Caco-2 (cell line): ENCODE measurements around the gene DBH. TPM values are rescaled to one million over a fixed set of nuclear protein-coding genes. Genes with fewer than 3 reads are reported as not detected.

ENCODE experiments used
- BruUV-seq: library from RNA; stranded (reverse); fragments of 400-500 nt; replicated peaks from 2 replicates; lab custom pipeline; 2021; lab: Mats Ljungman, UMichigan
- CTCF ChIA-PET: fragments of 300-600 bp; sonication (Branson Sonifier 250); formaldehyde crosslinking; loops from one replicate; lab custom pipeline; 2022; ENCODE audit warnings: antibody characterized with exemption; lab: Charles Lee
- POLR2A ChIA-PET: fragments of 300-600 bp; sonication (Branson Sonifier 250); formaldehyde crosslinking; loops from one replicate; lab custom pipeline; 2022; ENCODE audit warnings: antibody characterized with exemption; lab: Charles Lee
- DNase-seq, 2 experiments: peaks; one replicate each; pipeline versions ENCODE4 v3.0.0 to v3.0.0-alpha.2; 2020 to 2022
- H3K27me3 ChIP-seq: replicated peaks from 2 replicates; pipeline ENCODE4 v1.6.0; 2011; ENCODE audit warnings: low read length; ENCODE audit not compliant: control insufficient read depth, insufficient read depth
- H3K36me3 ChIP-seq: 2 replicates; pipeline ENCODE4 v1.5.1; 2011; ENCODE audit warnings: low read length; ENCODE audit not compliant: control insufficient read depth, insufficient read depth
- H3K4me1 ChIP-seq: fragments of 250-450 bp; sonication (Bioruptor Pico); 2 replicates; pipeline ENCODE4 v1.5.1; 2020; ENCODE audit warnings: mild to moderate bottlenecking
- H3K4me3 ChIP-seq: 2 replicates; pipeline ENCODE4 v1.5.1; 2011; ENCODE audit warnings: low read depth, mild to moderate bottlenecking, control low read depth, low read length
- H3K9me3 ChIP-seq: fragments of 250-450 bp; sonication (Bioruptor Pico); 2 replicates; pipeline ENCODE4 v1.5.1; 2020; ENCODE audit warnings: mild to moderate bottlenecking, moderate library complexity
- H3K27ac Mint-ChIP-seq: one replicate; pipeline ENCODE4 v1.8.0; 2022; ENCODE audit warnings: mixed read lengths; ENCODE audit not compliant: unreplicated experiment
- H3K27me3 Mint-ChIP-seq: one replicate; pipeline ENCODE4 v1.8.0; 2022; ENCODE audit warnings: mixed read lengths; ENCODE audit not compliant: insufficient read depth, unreplicated experiment
- H3K36me3 Mint-ChIP-seq: one replicate; pipeline ENCODE4 v1.8.0; 2022; ENCODE audit warnings: mild to moderate bottlenecking, mixed read lengths; ENCODE audit not compliant: insufficient read depth, unreplicated experiment
- H3K4me1 Mint-ChIP-seq: one replicate; pipeline ENCODE4 v1.8.0; 2022; ENCODE audit warnings: low read depth, mixed read lengths; ENCODE audit not compliant: unreplicated experiment
- H3K4me3 Mint-ChIP-seq: one replicate; pipeline ENCODE4 v1.8.0; 2022; ENCODE audit warnings: mild to moderate bottlenecking, moderate library complexity, mixed read lengths; ENCODE audit not compliant: unreplicated experiment
- H3K9me3 Mint-ChIP-seq: one replicate; pipeline ENCODE4 v1.8.0; 2022; ENCODE audit warnings: mixed read lengths; ENCODE audit not compliant: unreplicated experiment
- CTCF ChIP-seq, 2 experiments: fragments of 200-600 bp in 1 of 2; IDR thresholded peaks; 1 replicate in 1 of 2; 2 replicates in 1 of 2; pipeline versions ENCODE4 v1.5.1 to v1.8.0; 2011 to 2022; ENCODE audit warnings: antibody characterized with exemption in 1 of 2, control low read depth in 1 of 2, inconsistent platforms in 1 of 2, low read depth in 1 of 2, low read length in 1 of 2, mild to moderate bottlenecking in 1 of 2, moderate library complexity in 1 of 2; ENCODE audit not compliant: insufficient read depth in 1 of 2, severe bottlenecking in 1 of 2, unreplicated experiment in 1 of 2
- intact Hi-C: fragments of 100-400 bp; cut with micrococcal nuclease; formaldehyde crosslinking; loops from one replicate; pipeline ENCODE4 v1.10.0; 2022; ENCODE audit not compliant: unreplicated experiment
- total RNA-seq: library from RNA; stranded (reverse); gene quantifications from 2 replicates; pipeline ENCODE4 v1.2.3, GENCODE V29; 2022

DBH gene
- total RNA-seq, 1 experiment from 2014 or later = not detected

- H3K4me1 ChIP-seq = peaks cover 30% of the 10 kb centered on the region
- no peak overlapping the region for H3K27ac Mint-ChIP-seq
- no peaks in the 10 kb centered on the region for H3K36me3 Mint-ChIP-seq
- no peak for TF ChIP-seq CTCF (IDR thresholded peaks at IDR 0.05; ENCODE audit: insufficient read depth in 1 of 2, low read depth in 1 of 2, low read length in 1 of 2, severe bottlenecking in 1 of 2, unreplicated experiment in 1 of 2)
- H3K27me3 Mint-ChIP-seq = peaks cover 17% of the 10 kb centered on the region
- BruUV-seq = no TSS peak
- H3K27me3 ChIP-seq = no peaks in the 10 kb centered on the region
- DNase-seq = no peak
- H3K4me3 Mint-ChIP-seq = no peak overlapping the region
- no peak overlapping the region for H3K4me3 ChIP-seq
- intact Hi-C loops = no loop called here
- no peaks in the 10 kb centered on the region for H3K9me3 ChIP-seq
- H3K9me3 Mint-ChIP-seq = no peaks in the 10 kb centered on the region
- peaks cover 23% of the 10 kb centered on the region for H3K4me1 Mint-ChIP-seq
- ChIA-PET POLR2A (no interaction called here), CTCF (no interaction called here)
- H3K36me3 ChIP-seq = no peaks in the 10 kb centered on the region
Measured at GRCh38 chr9:133694686-133695085, 58.5 kb downstream of the DBH start.

- Mint-ChIP-seq H3K9me3 (no peaks in the 10 kb centered on the region), H3K36me3 (no peaks in the 10 kb centered on the region), H3K4me1 (peaks cover 14% of the 10 kb centered on the region), H3K27me3 (peaks cover 17% of the 10 kb centered on the region), H3K27ac (no peak overlapping the region), H3K4me3 (no peak overlapping the region)
- BruUV-seq = no TSS peak
- Histone ChIP-seq H3K9me3 (no peaks in the 10 kb centered on the region), H3K27me3 (no peaks in the 10 kb centered on the region), H3K4me1 (peaks cover 16% of the 10 kb centered on the region), H3K36me3 (no peaks in the 10 kb centered on the region), H3K4me3 (no peak overlapping the region)
- no peak for TF ChIP-seq CTCF (IDR thresholded peaks at IDR 0.05; ENCODE audit: insufficient read depth in 1 of 2, low read depth in 1 of 2, low read length in 1 of 2, severe bottlenecking in 1 of 2, unreplicated experiment in 1 of 2)
- intact Hi-C loops = no loop called here
- DNase-seq = no peak
- ChIA-PET POLR2A (no interaction called here), CTCF (interaction anchor here (0.8 kb wide), 1 partner anchor 31 kb away, joined by 3 read pairs; no protein-coding TSS in a partner anchor)
Measured at GRCh38 chr9:133696071-133696472, 59.9 kb downstream of the DBH start.

- POLR2A ChIA-PET = no interaction called here
- Mint-ChIP-seq H3K4me3 (no peak overlapping the region), H3K36me3 (no peaks in the 10 kb centered on the region), H3K9me3 (no peaks in the 10 kb centered on the region), H3K4me1 (no peaks in the 10 kb centered on the region), H3K27me3 (peaks cover 17% of the 10 kb centered on the region), H3K27ac (no peak overlapping the region)
- Histone ChIP-seq H3K4me3 (no peak overlapping the region), H3K36me3 (no peaks in the 10 kb centered on the region), H3K9me3 (no peaks in the 10 kb centered on the region), H3K4me1 (no peaks in the 10 kb centered on the region), H3K27me3 (no peaks in the 10 kb centered on the region)
- CTCF ChIA-PET = no interaction called here
- intact Hi-C loops = no loop called here
- no TSS peak for BruUV-seq
- no peak for DNase-seq
- no peak for TF ChIP-seq CTCF (IDR thresholded peaks at IDR 0.05; ENCODE audit: insufficient read depth in 1 of 2, low read depth in 1 of 2, low read length in 1 of 2, severe bottlenecking in 1 of 2, unreplicated experiment in 1 of 2)
Measured at GRCh38 chr9:133699546-133699945, 63.4 kb downstream of the DBH start.
